ENCODE measurements around the gene ARID3A.

The ARID3A gene

DNA sequence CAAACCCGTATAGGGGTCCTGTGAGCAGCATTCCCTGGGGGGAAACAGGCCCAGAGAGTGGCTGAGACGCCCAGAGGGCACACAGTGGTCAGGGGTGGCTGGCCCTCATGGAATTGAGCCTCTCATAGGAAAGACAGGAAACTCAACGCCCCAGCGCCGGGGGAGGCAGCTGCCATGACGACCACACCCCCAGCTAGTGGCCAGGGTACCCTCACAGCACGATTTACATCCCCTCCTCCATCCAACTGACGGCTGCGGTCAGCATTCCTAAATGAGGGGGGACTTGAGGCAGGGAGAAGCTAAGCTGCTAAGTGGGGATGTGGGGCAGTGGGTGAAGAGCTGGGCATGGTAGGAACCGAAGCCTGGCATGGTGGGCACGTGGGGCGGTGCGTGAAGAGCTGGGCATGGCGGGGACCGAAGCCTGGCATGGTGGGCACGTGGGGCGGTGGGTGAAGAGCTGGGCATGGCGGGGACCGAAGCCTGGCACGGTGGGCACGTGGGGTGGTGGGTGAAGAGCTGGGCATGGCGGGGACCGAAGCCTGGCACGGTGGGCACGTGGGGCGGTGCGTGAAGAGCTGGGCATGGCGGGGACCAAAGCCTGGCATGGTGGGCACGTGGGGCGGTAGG, 42.9 kb upstream of the ARID3A start:
- no peak for DNase-seq (ENCODE audit: insufficient read length, low spot score)

DNA sequence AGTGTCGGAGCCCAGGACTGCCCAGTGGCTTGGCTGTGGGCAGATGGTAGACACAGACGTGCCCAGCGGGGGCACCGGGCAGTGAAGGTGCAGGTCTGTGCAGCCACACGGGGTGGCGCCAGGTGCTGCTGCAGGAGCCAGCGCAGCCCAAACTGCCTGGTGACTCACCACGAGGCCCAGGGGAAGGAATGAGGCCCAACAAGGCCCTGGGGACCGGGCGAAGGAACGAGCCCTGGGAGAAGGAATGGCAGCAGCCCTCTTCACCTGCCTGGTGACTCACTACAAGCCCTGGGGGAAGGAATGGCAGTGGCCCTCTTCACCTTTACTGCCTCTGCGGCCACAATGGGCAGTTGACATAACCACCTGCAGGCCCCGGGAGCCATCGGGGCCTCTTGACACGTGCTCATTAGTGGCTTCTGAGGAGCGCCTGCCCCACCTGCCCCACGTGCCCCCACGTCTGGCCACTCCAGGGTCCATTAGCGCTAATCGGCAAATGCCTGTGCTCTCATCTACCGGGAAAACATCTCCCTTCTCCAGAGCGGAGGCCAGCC, 42.1 kb upstream of the ARID3A start:
- DNase-seq (ENCODE audit: insufficient read length, low spot score): no peak
- TF ChIP-seq PAX5 (IDR thresholded peaks at IDR 0.05; ENCODE audit: insufficient read depth, low read length, severe bottlenecking) (no peak), POLR2A (IDR thresholded peaks at IDR 0.05; ENCODE audit: low read depth, low read length) (no peak), SPI1 (IDR thresholded peaks at IDR 0.05; ENCODE audit: low read depth, low read length) (no peak), POU2F2 (IDR thresholded peaks at IDR 0.05; ENCODE audit: low read depth, low read length) (no peak), TAF1 (IDR thresholded peaks at IDR 0.05; ENCODE audit: low read depth, low read length) (no peak), POLR2AphosphoS5 (IDR thresholded peaks at IDR 0.05; ENCODE audit: low read depth, low read length) (no peak)

More for the DNA sequence above, 42.9 kb upstream of the ARID3A start:
- no peak for TF ChIP-seq PAX5 (IDR thresholded peaks at IDR 0.05; ENCODE audit: insufficient read depth, low read length, severe bottlenecking)
- no peak for TF ChIP-seq POU2F2 (IDR thresholded peaks at IDR 0.05; ENCODE audit: low read depth, low read length)
- TF ChIP-seq POLR2AphosphoS5 (IDR thresholded peaks at IDR 0.05; ENCODE audit: low read depth, low read length): no peak
- TF ChIP-seq POLR2A (IDR thresholded peaks at IDR 0.05; ENCODE audit: low read depth, low read length): no peak
- TF ChIP-seq SPI1 (IDR thresholded peaks at IDR 0.05; ENCODE audit: low read depth, low read length): no peak
- TF ChIP-seq TAF1 (IDR thresholded peaks at IDR 0.05; ENCODE audit: low read depth, low read length): no peak
- no peak for FAIRE-seq

DNA sequence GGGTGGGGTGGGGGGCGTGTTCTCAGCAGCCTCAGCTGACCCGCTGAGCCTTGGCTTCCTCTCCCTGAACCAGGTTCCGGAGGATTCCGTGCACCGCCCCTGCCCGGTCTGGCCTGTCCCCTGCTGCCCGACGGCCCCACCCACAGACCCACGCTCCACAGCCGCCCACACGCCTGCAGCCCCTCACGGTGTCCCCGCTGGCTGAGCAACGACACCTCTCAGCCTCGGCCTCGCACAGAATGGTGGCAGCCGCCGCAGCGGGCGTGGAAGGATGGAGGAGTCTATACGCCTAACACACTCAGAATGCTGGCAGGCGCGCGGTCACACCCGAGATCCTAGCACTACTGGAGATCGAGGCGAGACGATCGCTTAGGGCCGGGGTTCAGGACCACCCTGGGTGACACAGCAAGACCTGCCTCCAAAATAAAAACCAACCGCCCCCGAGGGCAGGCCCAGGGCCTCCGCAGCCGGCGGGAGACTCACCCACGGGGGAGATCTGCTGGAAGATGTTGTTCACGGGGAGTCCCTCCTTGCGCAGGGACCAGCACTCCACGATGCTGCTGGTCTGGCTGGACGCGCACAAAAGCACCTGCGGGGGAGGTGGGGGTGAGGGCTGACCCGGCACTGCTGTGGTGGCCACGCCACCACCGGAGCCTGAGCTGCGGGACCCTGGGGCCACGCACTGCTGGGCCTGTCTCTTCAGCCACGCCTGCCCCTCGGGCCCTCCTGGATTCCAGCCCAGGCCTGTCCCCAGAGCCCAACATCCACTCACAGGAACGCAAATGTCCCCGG, 41.2 kb upstream of the ARID3A start:
- DNase-seq (ENCODE audit: insufficient read length, low spot score) (no peak), FAIRE-seq (no peak)
- TF ChIP-seq TAF1 (IDR thresholded peaks at IDR 0.05; ENCODE audit: low read depth, low read length): no peak
- no peak for TF ChIP-seq PAX5 (IDR thresholded peaks at IDR 0.05; ENCODE audit: insufficient read depth, low read length, severe bottlenecking)
- no peak for TF ChIP-seq POLR2A (IDR thresholded peaks at IDR 0.05; ENCODE audit: low read depth, low read length)
- no peak for TF ChIP-seq POLR2AphosphoS5 (IDR thresholded peaks at IDR 0.05; ENCODE audit: low read depth, low read length)
- no peak for TF ChIP-seq POU2F2 (IDR thresholded peaks at IDR 0.05; ENCODE audit: low read depth, low read length)
- no peak for TF ChIP-seq SPI1 (IDR thresholded peaks at IDR 0.05; ENCODE audit: low read depth, low read length)

More for the DNA sequence above, 42.1 kb upstream of the ARID3A start:
- FAIRE-seq: no peak

DNA sequence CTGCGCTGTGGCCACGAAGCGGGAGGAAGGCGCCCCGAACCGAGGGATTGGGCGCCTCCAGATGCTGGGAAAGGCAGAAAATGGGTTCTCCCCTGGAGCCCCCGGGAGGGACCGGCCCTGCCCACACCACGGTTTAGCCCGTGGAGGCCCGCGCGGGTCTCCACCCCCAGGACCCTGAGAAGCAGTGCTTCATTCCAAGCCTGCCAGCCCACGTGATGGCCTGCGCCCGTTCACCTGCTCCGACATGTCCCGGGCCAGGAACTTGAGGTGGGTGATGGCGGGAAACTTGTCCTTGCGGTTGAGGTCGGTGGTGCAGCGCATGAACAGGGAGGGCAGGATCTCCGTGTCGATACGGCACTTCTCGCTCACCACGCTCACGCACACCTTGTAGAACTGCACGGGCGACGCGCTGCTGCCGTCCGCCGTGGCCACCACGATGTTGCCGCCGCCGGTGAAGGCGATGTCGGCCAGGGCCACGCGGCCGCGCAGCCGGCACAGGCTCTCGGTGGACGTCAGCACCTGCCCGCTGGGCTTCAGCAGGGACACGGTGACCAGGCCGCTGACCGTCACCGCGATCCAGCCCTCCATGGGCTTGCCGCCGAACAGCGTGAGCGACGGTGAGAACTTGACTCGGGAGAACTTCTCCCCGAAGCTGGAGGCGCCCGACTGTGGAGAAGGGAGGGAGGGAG, 40.2 kb upstream of the ARID3A start:
- FAIRE-seq (no peak), DNase-seq (ENCODE audit: insufficient read length, low spot score) (no peak)
- TF ChIP-seq TAF1 (IDR thresholded peaks at IDR 0.05; ENCODE audit: low read depth, low read length) (no peak), POLR2AphosphoS5 (IDR thresholded peaks at IDR 0.05; ENCODE audit: low read depth, low read length) (no peak), POU2F2 (IDR thresholded peaks at IDR 0.05; ENCODE audit: low read depth, low read length) (no peak), PAX5 (IDR thresholded peaks at IDR 0.05; ENCODE audit: insufficient read depth, low read length, severe bottlenecking) (no peak), SPI1 (IDR thresholded peaks at IDR 0.05; ENCODE audit: low read depth, low read length) (no peak), POLR2A (IDR thresholded peaks at IDR 0.05; ENCODE audit: low read depth, low read length) (no peak)

DNA sequence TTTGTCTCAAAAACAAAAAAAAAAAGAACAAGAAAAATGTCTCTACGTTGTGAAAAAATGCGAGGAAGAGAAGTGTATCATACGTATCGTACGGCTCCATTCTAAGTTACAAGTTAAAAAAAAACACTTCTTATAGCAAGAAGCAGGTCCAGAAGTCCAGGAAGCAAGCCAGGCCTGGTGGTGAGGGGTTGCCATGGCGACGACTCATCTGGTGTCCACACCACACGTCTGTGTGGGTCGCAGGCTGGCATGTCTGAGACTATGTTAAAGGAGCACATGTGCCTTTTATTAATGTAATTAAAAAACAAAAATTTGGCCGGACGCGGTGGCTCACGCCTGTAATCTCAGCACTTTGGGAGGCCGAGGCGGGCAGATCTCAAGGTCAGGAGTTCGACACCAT, 38.8 kb upstream of the ARID3A start:
- no peak for DNase-seq (ENCODE audit: insufficient read length, low spot score)
- no peak for FAIRE-seq

DNA sequence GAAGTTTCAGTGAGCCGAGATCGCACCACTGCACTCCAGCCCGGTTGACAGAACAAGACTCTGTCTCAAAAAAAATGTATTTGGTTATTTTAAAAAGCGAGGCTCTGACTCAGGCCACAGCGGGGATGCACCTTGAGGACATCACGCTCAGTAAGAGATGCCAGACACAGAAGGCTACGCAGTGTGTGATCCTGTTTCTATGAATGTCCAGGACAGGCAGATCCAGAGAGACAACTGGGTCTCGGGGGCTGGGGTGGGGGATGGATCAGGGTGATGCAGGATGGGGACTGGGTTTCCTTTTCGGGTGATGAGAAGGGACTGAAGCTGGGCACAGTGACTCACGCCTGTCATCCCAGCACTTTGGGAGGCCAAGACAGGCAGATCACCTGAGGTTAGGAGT, 38.2 kb upstream of the ARID3A start:
- TF ChIP-seq POU2F2 (IDR thresholded peaks at IDR 0.05; ENCODE audit: low read depth, low read length) (no peak), PAX5 (IDR thresholded peaks at IDR 0.05; ENCODE audit: insufficient read depth, low read length, severe bottlenecking) (no peak), TAF1 (IDR thresholded peaks at IDR 0.05; ENCODE audit: low read depth, low read length) (no peak), POLR2AphosphoS5 (IDR thresholded peaks at IDR 0.05; ENCODE audit: low read depth, low read length) (no peak), SPI1 (IDR thresholded peaks at IDR 0.05; ENCODE audit: low read depth, low read length) (no peak), POLR2A (IDR thresholded peaks at IDR 0.05; ENCODE audit: low read depth, low read length) (no peak)
- no peak for DNase-seq (ENCODE audit: insufficient read length, low spot score)
- no peak for FAIRE-seq

More for the DNA sequence above, 38.8 kb upstream of the ARID3A start:
- TF ChIP-seq POU2F2 (IDR thresholded peaks at IDR 0.05; ENCODE audit: low read depth, low read length) (no peak), SPI1 (IDR thresholded peaks at IDR 0.05; ENCODE audit: low read depth, low read length) (no peak), POLR2A (IDR thresholded peaks at IDR 0.05; ENCODE audit: low read depth, low read length) (no peak), POLR2AphosphoS5 (IDR thresholded peaks at IDR 0.05; ENCODE audit: low read depth, low read length) (no peak), TAF1 (IDR thresholded peaks at IDR 0.05; ENCODE audit: low read depth, low read length) (no peak), PAX5 (IDR thresholded peaks at IDR 0.05; ENCODE audit: insufficient read depth, low read length, severe bottlenecking) (no peak)

DNA sequence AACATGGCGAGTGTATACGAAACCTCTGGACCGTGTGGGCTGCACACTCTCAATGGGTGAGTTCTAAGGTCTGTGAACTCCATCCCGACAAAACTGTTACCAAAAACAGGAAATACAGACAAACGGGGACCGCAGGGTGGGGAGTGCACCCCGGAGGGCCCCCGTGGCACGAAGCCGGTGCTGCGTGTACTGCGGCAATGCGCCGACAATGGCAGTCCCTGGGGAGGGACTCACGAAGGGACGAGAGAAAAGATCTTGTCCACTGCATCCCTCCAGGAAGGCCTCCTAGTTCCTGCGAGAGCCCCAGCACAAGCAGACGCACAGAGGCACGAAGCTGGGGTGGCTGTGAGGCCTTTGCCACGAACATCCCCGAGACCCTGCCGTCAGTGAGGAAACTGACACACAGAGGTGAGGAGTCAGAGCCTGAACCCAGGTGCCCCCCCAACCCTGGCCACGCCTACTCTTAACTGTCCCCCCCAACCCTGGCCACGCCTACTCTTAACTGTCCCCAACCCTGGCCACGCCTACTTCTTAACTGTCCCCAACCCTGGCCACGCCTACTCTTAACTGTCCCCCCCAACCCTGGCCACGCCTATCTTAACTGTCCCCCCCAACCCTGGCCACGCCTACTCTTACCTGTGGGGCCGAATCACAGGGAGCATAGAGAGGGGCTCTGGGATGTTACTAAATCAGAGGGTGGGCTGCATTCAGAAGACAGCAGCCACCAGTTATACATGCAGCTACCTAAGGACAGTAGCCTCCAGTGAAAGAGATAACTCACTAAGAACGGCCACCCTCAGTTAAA, 37.1 kb upstream of the ARID3A start:
- TF ChIP-seq TAF1 (IDR thresholded peaks at IDR 0.05; ENCODE audit: low read depth, low read length) (no peak), POLR2AphosphoS5 (IDR thresholded peaks at IDR 0.05; ENCODE audit: low read depth, low read length) (no peak), SPI1 (IDR thresholded peaks at IDR 0.05; ENCODE audit: low read depth, low read length) (no peak), PAX5 (IDR thresholded peaks at IDR 0.05; ENCODE audit: insufficient read depth, low read length, severe bottlenecking) (no peak)
- DNase-seq (ENCODE audit: insufficient read length, low spot score) (no peak), FAIRE-seq (no peak)

DNA sequence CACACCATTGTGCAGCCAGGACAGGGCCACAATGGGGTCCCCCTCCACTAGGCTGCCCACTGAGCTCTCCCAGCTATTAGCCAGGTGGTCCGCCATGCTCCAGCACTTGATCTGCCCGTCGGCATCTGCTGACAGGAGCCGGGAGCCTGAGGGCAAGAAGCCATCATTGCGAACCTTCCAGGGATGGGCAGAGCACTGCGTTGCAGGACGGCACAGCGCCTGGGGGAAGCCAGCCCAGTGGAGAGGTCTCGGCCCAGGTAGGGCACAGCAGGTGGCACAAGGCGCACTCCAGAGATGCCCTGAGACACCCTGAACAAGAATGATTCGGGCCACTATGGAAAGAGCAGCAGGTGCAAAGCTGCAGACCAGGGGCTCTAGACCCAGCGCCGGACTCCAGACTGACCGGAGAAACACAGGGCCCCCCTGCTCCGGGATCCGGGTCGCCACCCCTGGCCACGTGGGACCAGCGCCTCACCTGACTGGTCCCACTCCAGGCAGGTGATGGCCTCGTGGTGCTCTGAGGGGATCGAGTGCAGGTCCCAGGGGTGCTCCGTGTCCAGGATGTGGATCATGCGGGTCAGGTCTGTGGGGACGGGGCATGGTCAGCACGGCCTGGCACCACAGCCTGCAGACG, 36.1 kb upstream of the ARID3A start:
- FAIRE-seq: no peak

More for the DNA sequence above, 36.1 kb upstream of the ARID3A start:
- TF ChIP-seq POLR2AphosphoS5 (IDR thresholded peaks at IDR 0.05; ENCODE audit: low read depth, low read length) (no peak), SPI1 (IDR thresholded peaks at IDR 0.05; ENCODE audit: low read depth, low read length) (no peak), POU2F2 (IDR thresholded peaks at IDR 0.05; ENCODE audit: low read depth, low read length) (no peak), POLR2A (IDR thresholded peaks at IDR 0.05; ENCODE audit: low read depth, low read length) (no peak), TAF1 (IDR thresholded peaks at IDR 0.05; ENCODE audit: low read depth, low read length) (no peak)
- DNase-seq (ENCODE audit: insufficient read length, low spot score): no peak
